Psoas muscle (tissue), 8 donors: ENCODE measurements around the gene ALPK1. TPM values are rescaled to one million over a fixed set of nuclear protein-coding genes. Genes with fewer than 3 reads are reported as not detected.
A peak's percentile ranks its signal among the peaks of the same experiment; 100 is the strongest.

ENCODE experiments used
- ATAC-seq, 4 donors: fragments of 200-7000 bp; cut with Tn5 transposase; one replicate each; pipeline ENCODE4 v1.9.1; 2020; ENCODE audit warnings: moderate library complexity in 3 of 4, mild to moderate bottlenecking in 2 of 4
- DNase-seq, 2 donors: peaks; one replicate each; pipeline ENCODE4 v3.0.0-alpha.2; 2020
- H3K27ac ChIP-seq: fragments of 200-600 bp; one replicate; pipeline ENCODE4 v1.8.0; 2022
- H3K27me3 ChIP-seq, 3 donors: fragments of 200-600 bp in 1 of 3; one replicate each; pipeline versions ENCODE4 v1.6.1 to v1.8.0; 2013 to 2022; ENCODE audit warnings: low read length in 2 of 3, mild to moderate bottlenecking in 2 of 3, moderate library complexity in 1 of 3; ENCODE audit not compliant: insufficient read depth in 3 of 3
- H3K36me3 ChIP-seq, 2 donors: fragments of 200-600 bp in 1 of 2; one replicate each; pipeline versions ENCODE4 v1.6.1 to v1.8.0; 2013 to 2022; ENCODE audit warnings: low read depth in 1 of 2, mild to moderate bottlenecking in 1 of 2, moderate library complexity in 1 of 2; ENCODE audit not compliant: insufficient read depth in 1 of 2
- H3K4me1 ChIP-seq: fragments of 200-600 bp; one replicate; pipeline ENCODE4 v1.8.0; 2022
- H3K4me3 ChIP-seq: fragments of 200-600 bp; one replicate; pipeline ENCODE4 v1.8.0; 2022; ENCODE audit warnings: mild to moderate bottlenecking
- H3K9me3 ChIP-seq: fragments of 200-600 bp; one replicate; pipeline ENCODE4 v1.8.0; 2022
- CTCF ChIP-seq: fragments of 200-600 bp; IDR thresholded peaks from one replicate; pipeline ENCODE4 v1.8.0; 2022; ENCODE audit warnings: antibody characterized with exemption
- WGBS, 3 donors: extraction: QIAGEN DNeasy Blood & Tissue Kit; methylation state at CpG; one replicate each; pipeline versions ENCODE4 v1.1.6 to v1.1.7; 2013; 5-methylcytosine and 5-hydroxymethylcytosine counted together
- intact Hi-C, 2 donors: fragments of 100-400 bp; cut with DNase I; formaldehyde crosslinking; loops; one replicate each; pipeline versions ENCODE4 v1.11.0 to v1.14.2; 2022
- polyA plus RNA-seq, 3 donors: library from polyadenylated mRNA; stranded (reverse); fragments of 200-250 nt; gene quantifications; one replicate each; pipeline ENCODE4 v1.2.3, GENCODE V29; 2013
- total RNA-seq, 4 donors: library from RNA; stranded (reverse); fragmentation: NEBNext Ultra II Directional in 2 of 4; extraction: Animal tissue kit (Norgen Biotek cat#: 25700) in 2 of 4; gene quantifications; one replicate each; pipeline versions ENCODE4 v1.2.1 to v1.2.4, GENCODE V29; 2021 to 2023
- donor health status: healthy with polysubstance abuse.
- donor health status: DM: no; HTN: no; CAD: no; lungs with moderate emphysema.
- donor health status: Bipolar disorder and iron deficiency.
- donor health status: healthy.
- donor health status: DM: yes; HTN: yes; CAD: no.
- donor health status: DM: no; HTN: no; CAD: no.
- donor health status: DM: no; HTN: no; CAD: no.
- donor health status: DM: yes; HTN: yes; CAD: no.

Gene ALPK1
- total and polyA plus RNA-seq, 7 donors = 0.72 to 11.0 (median 3.1) TPM

- no peak overlapping the region for H3K4me3 ChIP-seq
- DNase-seq (no peak), ATAC-seq (no peak)
- no peak overlapping the region for H3K27ac ChIP-seq
- H3K36me3 ChIP-seq = no peaks in the 10 kb centered on the region
- WGBS, 3 donors = 74 to 90% (median 82%) methylated on average over 4 of the region's 4 CpGs
- no peaks in the 10 kb centered on the region for H3K9me3 ChIP-seq
- H3K27me3 ChIP-seq = no peaks in the 10 kb centered on the region
- H3K4me1 ChIP-seq = peaks cover 16% of the 10 kb centered on the region
- intact Hi-C loops = no loop called here
- TF ChIP-seq CTCF = no peak
These were observed 14.1 kb upstream of the ALPK1 start for GRCh38 chr4:112282860-112283667.

GRCh38 chr4:112284166-112284565 lies 13.0 kb upstream of the ALPK1 start:
- ATAC-seq = no peak
- peaks cover 12% of the 10 kb centered on the region for H3K4me1 ChIP-seq
- no peak overlapping the region for H3K27ac ChIP-seq

GRCh38 chr4:112284662-112285411 lies 12.3 kb upstream of the ALPK1 start:
- ATAC-seq (peak in 3 of 4 donors; percentile 32 to 70 (median 41)), DNase-seq (no peak)
- Histone ChIP-seq H3K27ac (peak overlapping the region; percentile 51), H3K27me3 (no peaks in the 10 kb centered on the region), H3K4me1 (peaks cover 7% of the 10 kb centered on the region), H3K4me3 (peak overlapping the region; percentile 86), H3K9me3 (no peaks in the 10 kb centered on the region), H3K36me3 (no peaks in the 10 kb centered on the region)
- 1 to 4% (median 1%) methylated on average over 15 of the region's 15 CpGs for WGBS, 3 donors
- intact Hi-C loops = no loop called here
- no peak for TF ChIP-seq CTCF

More at GRCh38 chr4:112284166-112284565, 13.0 kb upstream of the ALPK1 start:
- no peaks in the 10 kb centered on the region for H3K36me3 ChIP-seq
- peak overlapping the region; percentile 86 for H3K4me3 ChIP-seq
- TF ChIP-seq CTCF = no peak
- no peaks in the 10 kb centered on the region for H3K9me3 ChIP-seq
- WGBS, 3 donors = 11 to 14% (median 12%) methylated on average over 6 of the region's 6 CpGs
- DNase-seq = no peak
- no peaks in the 10 kb centered on the region for H3K27me3 ChIP-seq
- intact Hi-C loops = no loop called here

GRCh38 chr4:112287258-112287989 lies 9.7 kb upstream of the ALPK1 start:
- no peak overlapping the region for H3K27ac ChIP-seq
- no peak for ATAC-seq
- 96 to 97% (median 96%) methylated on average over 8 of the region's 8 CpGs for WGBS, 3 donors
- intact Hi-C loops = no loop called here
- no peaks in the 10 kb centered on the region for H3K36me3 ChIP-seq
- H3K27me3 ChIP-seq = no peaks in the 10 kb centered on the region
- TF ChIP-seq CTCF = no peak
- H3K4me1 ChIP-seq = peaks cover 7% of the 10 kb centered on the region
- H3K9me3 ChIP-seq = no peaks in the 10 kb centered on the region
- no peak overlapping the region for H3K4me3 ChIP-seq
- DNase-seq = no peak
